Stimulated activated CD4-positive, alpha-beta T cell treated with anti-CD3 and anti-CD28 coated beads, Interleukin-4, amount 100 ng/mL, for 24 hours (primary cell): Measurements from ENCODE around the gene RTN4IP1.
"Not testable (repeated sequence)": the region's sequence is repeated elsewhere in the genome, so short reads cannot be mapped to it uniquely, and the experiment has no call there.

Experiments
- DNase-seq: peaks from one replicate; pipeline ENCODE4 v3.0.0-alpha.2; 2020

The RTN4IP1 gene

GRCh38 chr6:106629103-106629858 lies at the start of gene RTN4IP1, which contains the start of gene QRSL1:
Gene RTN4IP1 (minus strand): TSS chr6:106629498. CDS start chr6:106629021, 477 bp downstream.
Gene QRSL1 (plus strand): TSS chr6:106629578. CDS start chr6:106629682, 104 bp downstream.
- DNase-seq, result peak; percentile 87

GRCh38 chr6:106677282-106677681 lies 48.0 kb upstream of the RTN4IP1 start:
- no peak for DNase-seq

GRCh38 chr6:106674541-106675229 lies 45.4 kb upstream of the RTN4IP1 start:
- no peak for DNase-seq

GRCh38 chr6:106671651-106672050 lies 42.4 kb upstream of the RTN4IP1 start:
- no peak for DNase-seq

GRCh38 chr6:106670236-106670635 lies 40.9 kb upstream of the RTN4IP1 start:
- DNase-seq, result no peak

- no peak for DNase-seq
These were observed 37.7 kb upstream of the RTN4IP1 start for GRCh38 chr6:106667022-106667402.

- no peak for DNase-seq
These were observed 37.2 kb upstream of the RTN4IP1 start for GRCh38 chr6:106666282-106667021.

GRCh38 chr6:106662458-106662857 lies 33.2 kb upstream of the RTN4IP1 start:
- no peak for DNase-seq

- DNase-seq, result no peak
These were observed 30.6 kb upstream of the RTN4IP1 start for GRCh38 chr6:106659859-106660258.

- no peak for DNase-seq
These were observed 29.2 kb upstream of the RTN4IP1 start for GRCh38 chr6:106658469-106658868.

- no peak for DNase-seq
These were observed 19.5 kb upstream of the RTN4IP1 start for GRCh38 chr6:106648651-106649308.

GRCh38 chr6:106643061-106643460 lies 13.8 kb upstream of the RTN4IP1 start:
- DNase-seq, result no peak

GRCh38 chr6:106642476-106642875 lies 13.2 kb upstream of the RTN4IP1 start:
- no peak for DNase-seq

- DNase-seq, result no peak
These were observed 10.5 kb upstream of the RTN4IP1 start for GRCh38 chr6:106639812-106640211.

GRCh38 chr6:106637717-106638341 lies 8.5 kb upstream of the RTN4IP1 start:
- DNase-seq, result no peak

- DNase-seq, result no peak
These were observed 7.9 kb upstream of the RTN4IP1 start for GRCh38 chr6:106637051-106637716.

- DNase-seq, result no peak
These were observed 5.3 kb upstream of the RTN4IP1 start for GRCh38 chr6:106634565-106634964.

- DNase-seq, result no peak
These were observed 2.0 kb upstream of the RTN4IP1 start for GRCh38 chr6:106631346-106631745.

- DNase-seq, result no peak
These were observed 1.1 kb upstream of the RTN4IP1 start for GRCh38 chr6:106630366-106630765.

GRCh38 chr6:106629859-106630163 lies 513 bp upstream of the RTN4IP1 start:
- DNase-seq, result no peak

- no peak for DNase-seq
These were observed 618 bp downstream of the RTN4IP1 start for GRCh38 chr6:106628658-106629102.

GRCh38 chr6:106627760-106628159 lies 1.5 kb downstream of the RTN4IP1 start:
- not testable (repeated sequence) for DNase-seq
